Keratinocyte (primary cell): ENCODE data around the gene CD101. TPM values are rescaled to one million over a fixed set of nuclear protein-coding genes. Genes with fewer than 3 reads are reported as not detected.

Source experiments
- DNase-seq: peaks from one replicate; pipeline ENCODE4 v3.0.0-alpha.2; 2011; ENCODE audit warnings: low read depth, missing footprints, low spot score
- FAIRE-seq: peaks from 2 replicates; lab custom pipeline; 2011; peaks lifted over from hg19 to GRCh38; lab: Jason Lieb, UNC
- H2AFZ ChIP-seq: 2 replicates; pipeline ENCODE4 v1.6.0; 2012; ENCODE audit warnings: low read length, control low read depth, inconsistent platforms; ENCODE audit not compliant: control insufficient read depth
- H3K27ac ChIP-seq: 2 replicates; pipeline ENCODE4 v1.5.1; 2011; ENCODE audit warnings: low read length; ENCODE audit not compliant: control insufficient read depth, insufficient read depth
- H3K27me3 ChIP-seq: 3 replicates; pipeline ENCODE4 v1.6.0; 2011; ENCODE audit warnings: low read length; ENCODE audit not compliant: control insufficient read depth, insufficient read depth; ENCODE audit errors: extremely low read depth
- H3K36me3 ChIP-seq, 2 experiments: 2 replicates in 1 of 2; 3 replicates in 1 of 2; pipeline ENCODE4 v1.5.1; 2011; ENCODE audit warnings: low read length in 2 of 2, mild to moderate bottlenecking in 1 of 2; ENCODE audit not compliant: control insufficient read depth in 2 of 2, insufficient read depth in 2 of 2; ENCODE audit errors: extremely low read depth in 1 of 2
- H3K4me1 ChIP-seq: 3 replicates; pipeline ENCODE4 v1.5.1; 2011; ENCODE audit warnings: low read length; ENCODE audit not compliant: control insufficient read depth, insufficient read depth; ENCODE audit errors: extremely low read depth
- H3K4me2 ChIP-seq: 3 replicates; pipeline ENCODE4 v1.6.0; 2011; ENCODE audit warnings: low read depth, low read length; ENCODE audit not compliant: control insufficient read depth, insufficient read depth; ENCODE audit errors: extremely low read depth
- H3K4me3 ChIP-seq, 3 experiments: fragments of 200-600 bp in 1 of 3; sonication (generic) in 1 of 3; 2 replicates in 2 of 3; 3 replicates in 1 of 3; pipeline ENCODE4 v1.5.1; 2011 to 2016; ENCODE audit warnings: low read length in 3 of 3, mild to moderate bottlenecking in 3 of 3, control low read depth in 2 of 3, inconsistent platforms in 1 of 3, low read depth in 1 of 3, mixed read lengths in 1 of 3, mixed run types in 1 of 3, moderate library complexity in 1 of 3; ENCODE audit not compliant: control insufficient read depth in 2 of 3, insufficient read depth in 2 of 3; ENCODE audit errors: extremely low read depth in 1 of 3
- H3K79me2 ChIP-seq: 2 replicates; pipeline ENCODE4 v1.6.0; 2012; ENCODE audit warnings: low read length; ENCODE audit not compliant: control insufficient read depth, insufficient read depth
- H3K9ac ChIP-seq: 3 replicates; pipeline ENCODE4 v1.6.0; 2011; ENCODE audit warnings: low read length; ENCODE audit not compliant: control insufficient read depth, insufficient read depth; ENCODE audit errors: extremely low read depth
- H3K9me1 ChIP-seq: 3 replicates; pipeline ENCODE4 v1.6.0; 2011; ENCODE audit warnings: low read length; ENCODE audit not compliant: control insufficient read depth, insufficient read depth; ENCODE audit errors: extremely low read depth
- H3K9me3 ChIP-seq: 2 replicates; pipeline ENCODE4 v1.5.1; 2012; ENCODE audit warnings: low read depth, low read length; ENCODE audit not compliant: control insufficient read depth
- H4K20me1 ChIP-seq: 3 replicates; pipeline ENCODE4 v1.6.0; 2011; ENCODE audit warnings: low read length; ENCODE audit not compliant: control insufficient read depth, insufficient read depth; ENCODE audit errors: extremely low read depth
- EZH2 ChIP-seq: IDR thresholded peaks from one replicate; pipeline ENCODE4 v1.6.1; 2012; ENCODE audit warnings: inconsistent platforms, mild to moderate bottlenecking, low read length, moderate library complexity
- dilution Hi-C: fragments of 300-500 bp; cut with MboI; formaldehyde crosslinking; loops from one replicate; pipeline ENCODE4 v1.7.0; 2020; ENCODE audit warnings: low sequenced_read_pairs; ENCODE audit not compliant: extremely low pct_ligation_motif_present
- polyA plus RNA-seq, 5 experiments: library from polyadenylated mRNA; depleted of rRNA in 3 of 5; stranded (reverse) in 3 of 5; stranded (forward) in 1 of 5; unstranded in 1 of 5; fragments of >200 nt; gene quantifications; 1 replicate in 1 of 5; 2 replicates in 3 of 5; 3 replicates in 1 of 5; pipeline versions ENCODE4 v1.2.1 to v1.2.3, GENCODE V29; 2011 to 2012; ENCODE audit warnings: missing spikeins in 2 of 5, low read depth in 1 of 5, low replicate concordance in 1 of 5
- TF ChIP-seq, protein P1 (sequence below), 3 experiments: IDR thresholded peaks in 1 of 3; conservative IDR thresholded peaks in 1 of 3; optimal IDR thresholded peaks in 1 of 3; 2 replicates in 2 of 3; 3 replicates in 1 of 3; pipeline versions ENCODE3 to v1.5.1; 2011; ENCODE audit warnings: low read length in 3 of 3, mild to moderate bottlenecking in 3 of 3, moderate library complexity in 2 of 3, control low read depth in 1 of 3, inconsistent platforms in 1 of 3; ENCODE audit not compliant: insufficient read depth in 2 of 3; ENCODE audit errors: extremely low read depth in 1 of 3

CD101 gene
- polyA plus RNA-seq, 1 donor (not counting 4 experiments of a cell fraction or from before 2014, with no cell fraction given): 1.8 TPM

DNA sequence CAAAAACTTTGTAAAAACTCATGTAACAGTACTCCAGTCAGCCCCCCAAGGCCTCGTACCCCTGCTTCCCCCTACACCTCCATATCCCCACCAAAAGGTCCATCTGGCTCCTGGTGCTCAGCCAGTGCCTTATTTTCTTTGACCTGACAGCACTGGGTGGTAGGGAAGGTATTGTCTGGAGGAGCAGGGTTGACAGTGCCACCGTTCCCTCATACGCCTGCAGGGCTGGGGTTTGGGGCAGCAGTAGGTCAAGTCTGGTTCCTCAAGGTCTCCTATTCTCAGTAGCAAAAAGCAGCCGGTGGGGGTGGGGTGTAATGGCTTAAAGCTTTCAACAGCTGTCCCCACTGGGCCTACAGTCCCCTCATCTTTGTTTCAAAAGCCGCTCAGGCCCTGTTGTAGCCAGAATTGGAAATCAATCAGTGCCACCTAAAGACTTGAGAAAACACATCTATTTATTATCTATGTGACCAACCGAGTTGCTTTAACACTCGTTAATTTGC is 33.3 kb downstream of the CD101 start:
- Histone ChIP-seq H3K27ac (no peak overlapping the region), H4K20me1 (no peaks in the 10 kb centered on the region), H3K79me2 (no peaks in the 10 kb centered on the region), H3K36me3 (peaks cover 6 to 7% of the 10 kb centered on the region in 2 experiments), H3K4me3 (no peak overlapping the region), H3K9ac (no peak overlapping the region), H3K9me3 (no peaks in the 10 kb centered on the region), H3K4me2 (no peak overlapping the region), H3K4me1 (no peaks in the 10 kb centered on the region), H3K27me3 (no peaks in the 10 kb centered on the region), H3K9me1 (no peaks in the 10 kb centered on the region), H2AFZ (no peak overlapping the region)
- TF ChIP-seq, protein P1, sequence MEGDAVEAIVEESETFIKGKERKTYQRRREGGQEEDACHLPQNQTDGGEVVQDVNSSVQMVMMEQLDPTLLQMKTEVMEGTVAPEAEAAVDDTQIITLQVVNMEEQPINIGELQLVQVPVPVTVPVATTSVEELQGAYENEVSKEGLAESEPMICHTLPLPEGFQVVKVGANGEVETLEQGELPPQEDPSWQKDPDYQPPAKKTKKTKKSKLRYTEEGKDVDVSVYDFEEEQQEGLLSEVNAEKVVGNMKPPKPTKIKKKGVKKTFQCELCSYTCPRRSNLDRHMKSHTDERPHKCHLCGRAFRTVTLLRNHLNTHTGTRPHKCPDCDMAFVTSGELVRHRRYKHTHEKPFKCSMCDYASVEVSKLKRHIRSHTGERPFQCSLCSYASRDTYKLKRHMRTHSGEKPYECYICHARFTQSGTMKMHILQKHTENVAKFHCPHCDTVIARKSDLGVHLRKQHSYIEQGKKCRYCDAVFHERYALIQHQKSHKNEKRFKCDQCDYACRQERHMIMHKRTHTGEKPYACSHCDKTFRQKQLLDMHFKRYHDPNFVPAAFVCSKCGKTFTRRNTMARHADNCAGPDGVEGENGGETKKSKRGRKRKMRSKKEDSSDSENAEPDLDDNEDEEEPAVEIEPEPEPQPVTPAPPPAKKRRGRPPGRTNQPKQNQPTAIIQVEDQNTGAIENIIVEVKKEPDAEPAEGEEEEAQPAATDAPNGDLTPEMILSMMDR (optimal IDR thresholded peaks at IDR 0.05 in 1 of 3, IDR thresholded peaks at IDR 0.05 in 1 of 3, conservative IDR thresholded peaks at IDR 0.05 in 1 of 3; ENCODE audit: extremely low read depth in 1 of 3, insufficient read depth in 2 of 3, low read length in 3 of 3): no peak
- TF ChIP-seq EZH2: no peak
- DNase-seq (no peak), FAIRE-seq (no peak)
- dilution Hi-C loops: no loop called here

DNA sequence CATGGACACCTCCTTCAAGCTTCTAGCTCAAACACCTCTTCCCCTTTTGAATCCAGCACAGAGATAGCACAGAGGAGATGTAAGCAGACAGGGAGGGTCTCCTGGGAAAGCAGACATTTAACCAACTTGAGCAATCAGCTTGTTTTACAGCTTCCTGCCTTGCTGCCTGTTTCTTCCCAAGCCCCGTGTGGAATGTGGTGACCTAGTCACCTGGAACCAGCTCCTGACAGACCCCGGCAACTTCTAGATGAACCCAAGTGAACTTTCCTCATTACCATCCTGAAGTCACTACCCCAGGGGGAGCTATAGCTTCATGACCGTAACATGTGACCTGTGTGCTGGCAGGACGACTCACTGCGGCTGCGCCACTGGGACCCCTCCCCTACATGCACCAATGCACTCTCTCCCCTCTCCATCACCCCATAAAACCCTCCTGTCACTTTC is 34.5 kb downstream of the CD101 start:
- FAIRE-seq: no peak

More for the DNA sequence above, 34.5 kb downstream of the CD101 start:
- Histone ChIP-seq H2AFZ (no peak overlapping the region), H3K4me2 (no peak overlapping the region), H3K27me3 (no peaks in the 10 kb centered on the region), H3K9me3 (no peaks in the 10 kb centered on the region), H4K20me1 (no peaks in the 10 kb centered on the region), H3K4me3 (no peak overlapping the region), H3K4me1 (no peaks in the 10 kb centered on the region), H3K79me2 (no peaks in the 10 kb centered on the region), H3K36me3 (peaks cover 6 to 7% of the 10 kb centered on the region in 2 experiments), H3K27ac (no peak overlapping the region), H3K9ac (no peak overlapping the region), H3K9me1 (no peaks in the 10 kb centered on the region)
- DNase-seq: no peak
- dilution Hi-C loops: no loop called here
- TF ChIP-seq, protein P1 (optimal IDR thresholded peaks at IDR 0.05 in 1 of 3, IDR thresholded peaks at IDR 0.05 in 1 of 3, conservative IDR thresholded peaks at IDR 0.05 in 1 of 3; ENCODE audit: extremely low read depth in 1 of 3, insufficient read depth in 2 of 3, low read length in 3 of 3): no peak
